ENCODE data around the gene MPO.

Gene MPO, protein sequence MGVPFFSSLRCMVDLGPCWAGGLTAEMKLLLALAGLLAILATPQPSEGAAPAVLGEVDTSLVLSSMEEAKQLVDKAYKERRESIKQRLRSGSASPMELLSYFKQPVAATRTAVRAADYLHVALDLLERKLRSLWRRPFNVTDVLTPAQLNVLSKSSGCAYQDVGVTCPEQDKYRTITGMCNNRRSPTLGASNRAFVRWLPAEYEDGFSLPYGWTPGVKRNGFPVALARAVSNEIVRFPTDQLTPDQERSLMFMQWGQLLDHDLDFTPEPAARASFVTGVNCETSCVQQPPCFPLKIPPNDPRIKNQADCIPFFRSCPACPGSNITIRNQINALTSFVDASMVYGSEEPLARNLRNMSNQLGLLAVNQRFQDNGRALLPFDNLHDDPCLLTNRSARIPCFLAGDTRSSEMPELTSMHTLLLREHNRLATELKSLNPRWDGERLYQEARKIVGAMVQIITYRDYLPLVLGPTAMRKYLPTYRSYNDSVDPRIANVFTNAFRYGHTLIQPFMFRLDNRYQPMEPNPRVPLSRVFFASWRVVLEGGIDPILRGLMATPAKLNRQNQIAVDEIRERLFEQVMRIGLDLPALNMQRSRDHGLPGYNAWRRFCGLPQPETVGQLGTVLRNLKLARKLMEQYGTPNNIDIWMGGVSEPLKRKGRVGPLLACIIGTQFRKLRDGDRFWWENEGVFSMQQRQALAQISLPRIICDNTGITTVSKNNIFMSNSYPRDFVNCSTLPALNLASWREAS

DNA sequence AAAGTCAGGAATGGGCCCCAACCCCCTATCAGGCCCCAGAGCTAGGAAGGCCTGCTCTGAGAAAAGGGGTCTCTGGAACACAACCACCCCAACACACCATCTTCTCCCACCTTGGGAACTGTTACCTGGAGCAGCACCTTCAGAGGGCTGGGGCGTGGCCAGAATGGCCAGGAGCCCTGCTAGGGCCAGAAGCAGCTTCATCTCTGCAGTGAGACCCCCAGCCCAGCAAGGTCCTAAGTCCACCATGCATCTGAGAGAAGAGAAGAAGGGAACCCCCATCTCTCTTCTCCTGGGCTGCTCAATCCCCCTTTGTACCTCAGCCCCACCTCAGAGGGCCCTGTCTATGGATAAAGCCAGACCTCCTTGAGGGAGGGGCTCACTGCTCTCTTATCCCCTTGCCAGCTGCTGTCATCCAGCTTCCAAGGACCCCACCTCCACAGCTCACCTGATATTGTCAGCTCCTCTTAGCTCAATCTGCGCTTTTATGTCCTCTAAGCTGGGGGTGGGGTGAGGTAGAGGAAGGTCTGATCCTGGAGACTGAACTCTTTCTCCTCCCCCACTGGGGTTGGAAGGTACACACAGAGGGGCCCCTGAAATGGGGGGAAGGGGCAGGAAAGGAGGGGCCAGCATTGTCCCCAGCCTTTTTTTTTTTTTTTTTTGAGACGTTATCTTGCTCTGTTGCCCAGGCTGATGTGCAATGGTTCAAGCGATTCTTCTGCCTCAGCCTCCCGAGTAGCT lies at the start of gene MPO:
MPO (minus strand) TSS at position 456 of the 738 bp plus-strand sequence; CDS start at position 279, 177 bp downstream.
- DNase-seq (ENCODE audit: low read depth) = no peak
- no peak within 1 kb of the TSS for H3K4me3 ChIP-seq (ENCODE audit: control insufficient read depth, low read depth, low read length)
- no peak for TF ChIP-seq CTCF (IDR thresholded peaks at IDR 0.05; ENCODE audit: control insufficient read depth, insufficient read depth, low read depth, low read length, missing control alignments)

DNA sequence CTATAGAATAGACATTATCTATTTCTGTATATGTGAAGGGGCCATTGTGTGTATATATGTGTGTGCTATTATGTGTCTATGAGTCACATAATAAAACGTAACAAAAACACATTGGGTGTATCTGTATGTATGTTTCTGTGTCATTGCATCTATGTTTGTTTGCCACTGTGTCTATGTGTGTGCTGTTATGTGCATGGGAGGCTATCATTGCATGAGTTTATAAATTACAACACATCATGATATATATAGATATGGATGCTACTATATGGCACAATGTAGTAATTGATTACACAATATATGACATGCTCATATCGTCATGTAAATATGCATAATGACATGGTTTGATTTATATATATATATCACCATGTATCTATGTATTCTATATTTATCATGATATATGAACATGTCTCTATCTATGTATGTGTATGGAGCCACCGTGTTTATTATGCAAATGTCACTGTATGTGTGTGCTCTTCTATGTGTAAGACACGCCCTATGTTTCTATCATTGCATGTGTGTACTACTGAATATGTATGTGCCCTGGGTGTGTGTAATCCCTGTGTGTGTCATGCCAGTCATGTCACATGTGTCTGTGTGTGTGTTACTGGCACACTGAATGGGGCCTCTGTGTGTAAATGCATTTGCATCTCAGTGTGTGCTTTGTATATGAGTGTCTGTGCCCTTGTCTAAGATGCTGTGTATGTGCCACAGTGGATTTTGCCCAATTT lies 49.2 kb upstream of the MPO start:
- no peak for TF ChIP-seq CTCF (IDR thresholded peaks at IDR 0.05; ENCODE audit: control insufficient read depth, insufficient read depth, low read depth, low read length, missing control alignments)
- no peak for DNase-seq (ENCODE audit: low read depth)
- H3K4me3 ChIP-seq (ENCODE audit: control insufficient read depth, low read depth, low read length) = no peak overlapping the region

DNA sequence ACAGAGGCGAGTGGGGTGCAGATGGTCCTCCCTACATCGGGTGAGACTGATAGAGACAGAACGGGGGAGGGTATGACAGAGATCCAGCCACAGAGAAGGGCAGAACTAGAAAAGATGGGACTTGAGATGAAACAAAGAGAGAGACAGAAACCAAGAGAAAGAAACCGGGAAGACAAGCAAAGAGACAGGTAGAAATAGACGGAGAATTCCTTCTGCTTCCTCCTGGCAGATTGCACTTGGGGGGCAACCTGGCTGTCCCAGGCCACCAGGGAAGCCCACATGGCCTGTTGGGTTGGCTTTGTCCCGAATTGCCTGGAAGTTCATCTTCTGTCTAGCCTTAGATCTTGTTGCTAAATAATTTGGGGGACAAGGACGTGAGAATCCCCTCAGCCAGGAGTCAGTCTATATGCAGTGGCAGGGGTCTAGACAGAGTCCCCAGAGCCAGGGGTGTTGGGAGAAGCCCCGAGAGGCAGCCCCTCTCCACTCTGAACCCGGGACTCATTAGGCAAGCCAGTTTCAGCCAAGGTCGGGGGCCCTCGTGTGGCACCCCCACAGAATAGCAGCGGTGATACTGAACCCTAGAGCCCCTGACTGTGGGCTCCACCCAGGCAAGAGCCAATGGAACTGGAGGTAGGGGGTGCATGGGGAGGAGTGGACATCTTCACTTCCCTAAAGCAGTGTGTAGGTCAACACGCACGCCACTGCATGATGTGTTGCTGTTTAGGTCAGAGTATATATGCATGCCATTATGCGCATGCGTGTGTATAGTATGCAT lies 48.5 kb upstream of the MPO start:
- peak; percentile 25 for TF ChIP-seq CTCF (IDR thresholded peaks at IDR 0.05; ENCODE audit: control insufficient read depth, insufficient read depth, low read depth, low read length, missing control alignments)
- no peak overlapping the region for H3K4me3 ChIP-seq (ENCODE audit: control insufficient read depth, low read depth, low read length)
- no peak for DNase-seq (ENCODE audit: low read depth)

GRCh38 chr17:58328195-58329034 lies 47.7 kb upstream of the MPO start, which contains the start of gene TSPOAP1:
TSPOAP1 (minus strand) TSS chr17:58328795; CDS start chr17:58327920, 875 bp downstream.
- no peak for DNase-seq (ENCODE audit: low read depth)
- no peak within 1 kb of the TSS for H3K4me3 ChIP-seq (ENCODE audit: control insufficient read depth, low read depth, low read length)
- TF ChIP-seq CTCF (IDR thresholded peaks at IDR 0.05; ENCODE audit: control insufficient read depth, insufficient read depth, low read depth, low read length, missing control alignments) = no peak

DNA sequence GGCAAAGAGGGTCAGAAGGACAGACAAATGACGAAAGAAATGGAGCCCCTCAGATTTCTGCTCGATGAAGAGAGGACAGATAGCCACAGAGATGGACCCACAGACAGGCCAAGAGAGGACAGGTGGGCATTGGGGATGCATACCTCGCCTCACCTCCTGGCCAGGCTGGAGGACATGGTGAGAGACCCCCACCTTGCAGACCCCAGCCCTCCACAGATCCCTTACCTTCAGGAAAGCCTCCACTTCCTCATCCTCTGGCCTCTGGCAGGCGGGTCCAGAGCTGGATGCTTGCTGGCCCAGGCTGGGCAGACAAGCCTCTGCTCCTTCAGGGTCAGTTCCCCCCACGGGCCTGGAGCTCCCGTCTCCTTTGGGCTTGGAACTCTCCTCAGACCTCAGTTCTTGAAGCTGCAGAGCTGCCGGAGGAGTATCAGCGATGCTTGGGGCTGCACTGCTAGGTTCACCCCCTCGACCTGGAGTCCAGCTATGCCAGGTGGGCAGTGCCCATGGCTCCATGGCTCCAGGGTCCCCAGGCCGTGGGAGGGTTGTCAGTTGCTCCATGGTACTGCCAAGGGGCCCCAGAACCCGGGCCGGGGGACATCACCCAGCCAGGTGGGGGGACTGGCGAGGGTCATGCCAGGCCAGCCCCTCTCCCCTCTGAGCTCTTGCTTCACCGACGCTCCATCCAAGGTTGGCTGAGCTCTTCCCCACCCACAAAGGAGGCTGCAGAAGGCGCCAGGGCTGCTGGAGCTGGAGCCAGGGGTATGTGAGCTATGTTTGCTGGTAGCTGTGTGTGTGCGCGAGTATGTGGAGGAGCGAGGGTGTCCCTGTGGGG lies 46.8 kb upstream of the MPO start:
- no peak for DNase-seq (ENCODE audit: low read depth)
- H3K4me3 ChIP-seq (ENCODE audit: control insufficient read depth, low read depth, low read length) = no peak overlapping the region
- no peak for TF ChIP-seq CTCF (IDR thresholded peaks at IDR 0.05; ENCODE audit: control insufficient read depth, insufficient read depth, low read depth, low read length, missing control alignments)
